ENCODE results near the gene CCDC201. TPM values are rescaled to one million over a fixed set of nuclear protein-coding genes. Genes with fewer than 3 reads are reported as not detected.

Gene CCDC201
- total and polyA plus RNA-seq, 2 of the 8 experiments (the other 6 are each of a cell fraction or from before 2014, with no cell fraction given) = not detected

DNA sequence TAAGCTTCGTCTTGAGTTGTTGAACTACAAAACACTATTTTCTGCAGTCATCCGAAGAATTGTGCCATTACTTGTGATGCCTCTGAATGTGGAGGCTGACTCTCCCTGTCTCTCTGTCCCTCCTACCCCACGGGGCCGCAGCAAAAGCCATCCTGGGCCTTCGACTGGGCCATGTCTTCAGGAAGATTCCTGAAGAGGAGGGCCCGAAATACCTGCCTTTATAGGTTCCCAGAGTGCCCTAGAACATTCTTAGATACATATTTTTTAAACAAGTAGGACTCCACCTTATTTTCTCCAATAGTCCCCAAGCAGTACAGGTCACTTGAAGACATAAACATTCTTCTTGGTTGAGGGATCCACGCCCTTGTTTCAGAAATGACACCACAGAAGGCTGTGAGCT, 40.1 kb upstream of the CCDC201 start:
- Histone ChIP-seq H2BK120ac (replicated peaks; ENCODE audit: low read depth, low read length) (no peak overlapping the region), H2BK5ac (ENCODE audit: low read depth, low read length) (no peak overlapping the region), H2AK5ac (ENCODE audit: low read depth, low read length) (no peak overlapping the region), H4K20me1 (replicated peaks in 1 of 2; ENCODE audit: control insufficient read depth in 1 of 2, insufficient read depth in 2 of 2, low read length in 2 of 2) (no peaks in the 10 kb centered on the region), H3K56ac (replicated peaks; ENCODE audit: insufficient read length, low read depth, low read length) (no peak overlapping the region), H3K4me3 (ENCODE audit: extremely low read depth in 1 of 4, insufficient read depth in 2 of 4, low read depth in 3 of 4, low read length in 4 of 4) (no peak overlapping the region), H3K4me2 (ENCODE audit: insufficient read depth in 1 of 2, low read depth in 2 of 2, low read length in 2 of 2) (no peak overlapping the region), H3K9ac (replicated peaks in 1 of 4; ENCODE audit: extremely low read depth in 1 of 4, low read depth in 3 of 4, low read length in 3 of 4) (no peak overlapping the region), H3K23me2 (ENCODE audit: low read depth, low read length) (no peaks in the 10 kb centered on the region), H2BK12ac (ENCODE audit: low read depth, low read length) (no peak overlapping the region), H3K23ac (ENCODE audit: insufficient read length) (no peak overlapping the region), H3K9me3 (ENCODE audit: insufficient read depth in 2 of 2, low read depth in 1 of 2, low read length in 1 of 2) (no peaks in the 10 kb centered on the region), H3K4me1 (replicated peaks in 1 of 4; ENCODE audit: control insufficient read depth in 3 of 4, insufficient read depth in 4 of 4, low read length in 3 of 4) (0 out of 7 replicates have a peak, but pooled peaks cover 0 to 3% (median 0%) of the 10 kb centered on the region in 4 experiments), H2BK15ac (ENCODE audit: low read length) (no peak overlapping the region), H4K91ac (replicated peaks; ENCODE audit: insufficient read length, low read length) (no peak overlapping the region), H3K79me1 (ENCODE audit: low read depth, low read length) (no peaks in the 10 kb centered on the region), H3K36me3 (ENCODE audit: control insufficient read depth in 2 of 4, insufficient read depth in 4 of 4, low read length in 3 of 4) (peaks cover 0 to 6% (median 2%) of the 10 kb centered on the region in 4 experiments; a peak in 5 of 8 replicates), H2AFZ (ENCODE audit: low read length) (no peak overlapping the region), H3K18ac (ENCODE audit: extremely low read depth, low read length) (no peak overlapping the region), H3K79me2 (ENCODE audit: control insufficient read depth in 1 of 2, insufficient read depth in 2 of 2, low read length in 2 of 2) (no peaks in the 10 kb centered on the region), H3K14ac (ENCODE audit: insufficient read length) (no peak overlapping the region), H2BK20ac (ENCODE audit: low read length) (no peak overlapping the region), H4K8ac (ENCODE audit: extremely low read depth, insufficient read depth, low read length) (no peak overlapping the region), H4K5ac (ENCODE audit: insufficient read length, low read depth, low read length) (no peak overlapping the region), H3K27ac (ENCODE audit: low read depth, low read length) (no peak overlapping the region), H3K4ac (replicated peaks; ENCODE audit: insufficient read length, low read depth, low read length) (no peak overlapping the region), H3K27me3 (replicated peaks in 1 of 4; ENCODE audit: control insufficient read depth in 3 of 4, extremely low read depth in 1 of 4, insufficient read depth in 3 of 4, low read length in 3 of 4) (peaks cover 0 to 4% (median 2%) of the 10 kb centered on the region in 4 experiments; a peak in 5 of 7 replicates)
- FAIRE-seq (no peak), DNase-seq (ENCODE audit: low read depth in 1 of 2, low spot score in 2 of 2) (no peak)
- 89% methylated on average over 7 of the region's 7 CpGs; no CpG with 5 or more reads in 1 of the 2 experiments for WGBS, 2 experiments (ENCODE audit: extremely low coverage in 1 of 2, insufficient coverage in 1 of 2, insufficient read length in 1 of 2, insufficient replicate concordance in 2 of 2, low coverage in 1 of 2, low lambda C conversion rate in 2 of 2, missing lambda C conversion rate in 1 of 2)
- CTCF ChIA-PET (ENCODE audit: partially characterized antibody) = interaction anchor here (0.6 to 15.3 kb wide), 8 partner anchors 8 to 432 kb away, joined by 3 to 242 read pairs (median 6); partner anchors contain the start of gene IGFBP3
- POLR2A ChIA-PET (ENCODE audit: partially characterized antibody) = no interaction called here
- TF ChIP-seq SP4 (IDR thresholded peaks at IDR 0.05; ENCODE audit: low read length) (no peak), CTCF (IDR thresholded peaks at IDR 0.05; ENCODE audit: control extremely low read depth in 1 of 3, insufficient read depth in 1 of 3, low read depth in 1 of 3, low read length in 3 of 3) (no peak), GABPA (IDR thresholded peaks at IDR 0.05; ENCODE audit: borderline replicate concordance, insufficient read depth, low read length) (no peak), JUND (IDR thresholded peaks at IDR 0.05; ENCODE audit: low read length) (no peak), USF2 (IDR thresholded peaks at IDR 0.05; ENCODE audit: low read length) (no peak), CHD1 (IDR thresholded peaks at IDR 0.05; ENCODE audit: low read depth, low read length) (no peak), EP300 (IDR thresholded peaks at IDR 0.05; ENCODE audit: borderline replicate concordance in 1 of 2, low read depth in 2 of 2, low read length in 2 of 2) (no peak), PHF8 (conservative IDR thresholded peaks at IDR 0.05; ENCODE audit: low read depth, low read length) (no peak)
- TF ChIP-seq, protein P1, sequence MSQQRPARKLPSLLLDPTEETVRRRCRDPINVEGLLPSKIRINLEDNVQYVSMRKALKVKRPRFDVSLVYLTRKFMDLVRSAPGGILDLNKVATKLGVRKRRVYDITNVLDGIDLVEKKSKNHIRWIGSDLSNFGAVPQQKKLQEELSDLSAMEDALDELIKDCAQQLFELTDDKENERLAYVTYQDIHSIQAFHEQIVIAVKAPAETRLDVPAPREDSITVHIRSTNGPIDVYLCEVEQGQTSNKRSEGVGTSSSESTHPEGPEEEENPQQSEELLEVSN (IDR thresholded peaks at IDR 0.05) = no peak

All from H1 (cell line).